H1 (cell line): ENCODE measurements around the gene GFOD1. TPM values are rescaled to one million over a fixed set of nuclear protein-coding genes. Genes with fewer than 3 reads are reported as not detected.

Source experiments
- TBP ChIP-seq: IDR thresholded peaks from 2 replicates; pipeline ENCODE4 v1.6.1; 2011; ENCODE audit warnings: low read depth, low read length, improper control_type of control experiment
- TCF12 ChIP-seq: IDR thresholded peaks from 2 replicates; pipeline ENCODE4 v1.6.1; 2011; ENCODE audit warnings: low read depth, mild to moderate bottlenecking, low read length
- polyA plus RNA-seq, 7 experiments: library from polyadenylated mRNA; depleted of rRNA in 3 of 7; stranded (reverse) in 5 of 7; unstranded in 2 of 7; fragments of >200 nt in 5 of 7; fragments of 200-250 nt in 2 of 7; gene quantifications; 1 replicate in 5 of 7; 2 replicates in 1 of 7; 4 replicates in 1 of 7; pipeline versions ENCODE4 v1.2.1 to v1.2.3, GENCODE V29; 2011 to 2013; ENCODE audit warnings: missing spikeins in 2 of 7, mixed read lengths in 2 of 7
- total RNA-seq: library from RNA; stranded (reverse); fragmentation: NEBNext Ultra II Directional; extraction: Animal tissue kit (Norgen Biotek cat#: 25700); gene quantifications from 2 replicates; pipeline ENCODE4 v1.2.1, GENCODE V29; 2021

GFOD1 gene
- total and polyA plus RNA-seq, 2 of the 8 experiments (the other 6 are each of a cell fraction or from before 2014, with no cell fraction given) = 2.5 to 8.8 TPM

- no peak for TF ChIP-seq TBP
- TF ChIP-seq TCF12 = no peak
Observed at GRCh38 chr6:13342414-13343019, 144.9 kb downstream of the GFOD1 start (continued).
